MM.1S (cell line): Measurements from ENCODE around the gene SAFB2.

Source experiments
- DNase-seq: peaks from one replicate; pipeline ENCODE4 v3.0.0-alpha.2; 2015
- H2AFZ ChIP-seq: fragments of 300-600 bp; sonication (generic); 2 replicates; pipeline ENCODE4 v1.6.0; 2016; ENCODE audit warnings: antibody characterized with exemption, low read length
- H3F3A ChIP-seq: fragments of 300-600 bp; sonication (generic); 2 replicates; pipeline ENCODE4 v1.6.1; 2016; ENCODE audit warnings: mild to moderate bottlenecking, antibody characterized with exemption, low read length, moderate library complexity, mixed read lengths; ENCODE audit not compliant: insufficient read depth
- H3K27ac ChIP-seq: fragments of 300-600 bp; sonication (generic); 2 replicates; pipeline ENCODE4 v1.5.1; 2016; ENCODE audit warnings: mild to moderate bottlenecking, low read length
- H3K27me3 ChIP-seq: fragments of 300-600 bp; sonication (generic); replicated peaks from 2 replicates; pipeline ENCODE4 v1.6.0; 2016; ENCODE audit warnings: low read length; ENCODE audit not compliant: insufficient read depth
- H3K36me3 ChIP-seq: fragments of 300-600 bp; sonication (generic); replicated peaks from 2 replicates; pipeline ENCODE4 v1.6.1; 2016; ENCODE audit warnings: mild to moderate bottlenecking, low read length, mixed read lengths; ENCODE audit not compliant: insufficient read depth
- H3K4me1 ChIP-seq: fragments of 300-600 bp; sonication (generic); 2 replicates; pipeline ENCODE4 v1.6.1; 2016; ENCODE audit warnings: low read length, mixed read lengths
- H3K4me2 ChIP-seq: fragments of 300-600 bp; sonication (generic); 2 replicates; pipeline ENCODE4 v1.6.0; 2016; ENCODE audit warnings: low read depth, low read length
- H3K4me3 ChIP-seq: fragments of 300-600 bp; sonication (generic); 2 replicates; pipeline ENCODE4 v1.5.1; 2016; ENCODE audit warnings: low read length, mixed read lengths
- H3K79me2 ChIP-seq: fragments of 300-600 bp; sonication (generic); 2 replicates; pipeline ENCODE4 v1.6.1; 2016; ENCODE audit warnings: mixed run types, low read length, mixed read lengths
- H3K9ac ChIP-seq: fragments of 300-600 bp; sonication (generic); 2 replicates; pipeline ENCODE4 v1.6.1; 2016; ENCODE audit warnings: low read length, mixed read lengths
- H3K9me2 ChIP-seq: fragments of 300-600 bp; sonication (generic); replicated peaks from 2 replicates; pipeline ENCODE4 v1.6.1; 2016; ENCODE audit warnings: mild to moderate bottlenecking, low read length, mixed read lengths; ENCODE audit not compliant: insufficient read depth
- H3K9me3 ChIP-seq: fragments of 300-600 bp; sonication (generic); replicated peaks from 2 replicates; pipeline ENCODE4 v1.6.1; 2016; ENCODE audit warnings: mild to moderate bottlenecking, low read length, mixed read lengths; ENCODE audit not compliant: insufficient read depth
- H4K20me1 ChIP-seq: fragments of 300-600 bp; sonication (generic); 2 replicates; pipeline ENCODE4 v1.6.1; 2016; ENCODE audit warnings: mild to moderate bottlenecking, low read length, moderate library complexity, mixed read lengths; ENCODE audit not compliant: insufficient read depth
- EZH2 ChIP-seq: fragments of 300-600 bp; sonication (generic); optimal IDR thresholded peaks from 2 replicates; pipeline ENCODE3; 2017; ENCODE audit warnings: low read depth, mild to moderate bottlenecking, antibody characterized with exemption, low read length, mixed read lengths
- EZH2phosphoT487 ChIP-seq: fragments of 300-600 bp; sonication (generic); IDR thresholded peaks from 2 replicates; pipeline ENCODE4 v1.6.1; 2018; ENCODE audit warnings: antibody characterized with exemption, low read length
- TF ChIP-seq, protein P1 (sequence below): fragments of 300-600 bp; sonication (generic); IDR thresholded peaks from 2 replicates; pipeline ENCODE4 v1.5.1; 2016; ENCODE audit warnings: antibody characterized with exemption, low read length, mixed read lengths

SAFB2 gene

DNA sequence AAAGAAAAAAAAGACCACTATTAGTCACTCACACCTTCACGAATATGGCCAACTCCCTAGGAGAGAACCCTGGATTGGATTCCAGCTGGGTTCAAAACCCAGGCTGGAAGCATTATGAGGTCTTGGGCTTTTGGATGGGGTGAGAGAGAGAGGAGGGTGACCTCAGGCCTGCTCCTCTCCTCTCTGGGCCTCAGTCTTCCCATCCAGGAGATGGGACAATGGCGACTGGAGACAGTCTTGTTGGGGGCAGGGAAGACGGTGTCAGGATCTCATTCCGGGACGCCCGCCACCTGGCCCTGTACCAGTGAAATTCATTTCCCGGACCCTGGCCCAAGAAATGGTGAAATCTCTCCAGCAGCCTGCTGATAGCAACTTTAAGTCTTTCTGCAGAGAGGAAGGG lies 81.1 kb downstream of the SAFB2 start:
- H3K9ac ChIP-seq, result no peak overlapping the region
- no peaks in the 10 kb centered on the region for H3F3A ChIP-seq
- no peaks in the 10 kb centered on the region for H3K9me2 ChIP-seq
- H3K9me3 ChIP-seq, result no peaks in the 10 kb centered on the region
- TF ChIP-seq EZH2 (no peak), EZH2phosphoT487 (no peak)
- TF ChIP-seq, protein P1, sequence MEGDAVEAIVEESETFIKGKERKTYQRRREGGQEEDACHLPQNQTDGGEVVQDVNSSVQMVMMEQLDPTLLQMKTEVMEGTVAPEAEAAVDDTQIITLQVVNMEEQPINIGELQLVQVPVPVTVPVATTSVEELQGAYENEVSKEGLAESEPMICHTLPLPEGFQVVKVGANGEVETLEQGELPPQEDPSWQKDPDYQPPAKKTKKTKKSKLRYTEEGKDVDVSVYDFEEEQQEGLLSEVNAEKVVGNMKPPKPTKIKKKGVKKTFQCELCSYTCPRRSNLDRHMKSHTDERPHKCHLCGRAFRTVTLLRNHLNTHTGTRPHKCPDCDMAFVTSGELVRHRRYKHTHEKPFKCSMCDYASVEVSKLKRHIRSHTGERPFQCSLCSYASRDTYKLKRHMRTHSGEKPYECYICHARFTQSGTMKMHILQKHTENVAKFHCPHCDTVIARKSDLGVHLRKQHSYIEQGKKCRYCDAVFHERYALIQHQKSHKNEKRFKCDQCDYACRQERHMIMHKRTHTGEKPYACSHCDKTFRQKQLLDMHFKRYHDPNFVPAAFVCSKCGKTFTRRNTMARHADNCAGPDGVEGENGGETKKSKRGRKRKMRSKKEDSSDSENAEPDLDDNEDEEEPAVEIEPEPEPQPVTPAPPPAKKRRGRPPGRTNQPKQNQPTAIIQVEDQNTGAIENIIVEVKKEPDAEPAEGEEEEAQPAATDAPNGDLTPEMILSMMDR, result no peak
- H3K4me1 ChIP-seq, result no peaks in the 10 kb centered on the region
- H4K20me1 ChIP-seq, result no peaks in the 10 kb centered on the region
- no peak overlapping the region for H3K4me2 ChIP-seq
- DNase-seq, result no peak
- no peaks in the 10 kb centered on the region for H3K36me3 ChIP-seq
- peaks cover 75% of the 10 kb centered on the region for H3K27me3 ChIP-seq
- no peak overlapping the region for H3K4me3 ChIP-seq
- no peaks in the 10 kb centered on the region for H3K79me2 ChIP-seq
- no peak overlapping the region for H2AFZ ChIP-seq
- H3K27ac ChIP-seq, result no peak overlapping the region

GRCh38 chr19:5540208-5540607 lies 82.4 kb downstream of the SAFB2 start:
- H3K4me2 ChIP-seq, result no peak overlapping the region
- no peaks in the 10 kb centered on the region for H3K9me2 ChIP-seq
- H3F3A ChIP-seq, result no peaks in the 10 kb centered on the region
- no peaks in the 10 kb centered on the region for H3K79me2 ChIP-seq
- no peaks in the 10 kb centered on the region for H3K36me3 ChIP-seq
- no peak overlapping the region for H3K27ac ChIP-seq
- H3K4me3 ChIP-seq, result no peak overlapping the region
- H3K9me3 ChIP-seq, result no peaks in the 10 kb centered on the region
- H3K4me1 ChIP-seq, result no peaks in the 10 kb centered on the region
- H3K27me3 ChIP-seq, result peaks cover 71% of the 10 kb centered on the region
- no peak overlapping the region for H3K9ac ChIP-seq
- no peaks in the 10 kb centered on the region for H4K20me1 ChIP-seq
- no peak for DNase-seq
- no peak overlapping the region for H2AFZ ChIP-seq
- TF ChIP-seq EZH2 (no peak), EZH2phosphoT487 (no peak)
- TF ChIP-seq, protein P1, result no peak

- TF ChIP-seq EZH2, result no peak
- TF ChIP-seq, protein P1, result no peak
- no peak for TF ChIP-seq EZH2phosphoT487
- Histone ChIP-seq H3K36me3 (no peaks in the 10 kb centered on the region), H3K27me3 (peaks cover 60% of the 10 kb centered on the region), H3K9me2 (no peaks in the 10 kb centered on the region), H3K4me2 (no peak overlapping the region), H3F3A (no peaks in the 10 kb centered on the region), H3K27ac (no peak overlapping the region), H3K9me3 (no peaks in the 10 kb centered on the region), H3K4me3 (no peak overlapping the region), H2AFZ (no peak overlapping the region), H3K79me2 (no peaks in the 10 kb centered on the region), H3K4me1 (no peaks in the 10 kb centered on the region), H4K20me1 (no peaks in the 10 kb centered on the region), H3K9ac (no peak overlapping the region)
- no peak for DNase-seq
Observed at GRCh38 chr19:5537870-5538269, 84.7 kb downstream of the SAFB2 start.
